Erythroblast (primary cell): ENCODE measurements around the gene DAB1.

Experiments
- GATA1 ChIP-seq: IDR thresholded peaks from 2 replicates; pipeline ENCODE4 v1.6.1; 2011; ENCODE audit warnings: low read depth, mild to moderate bottlenecking, control low read depth, low read length, moderate library complexity
- POLR2A ChIP-seq: IDR thresholded peaks from 2 replicates; pipeline ENCODE4 v1.6.1; 2011; ENCODE audit warnings: mild to moderate bottlenecking, low read length

GRCh38 chr1:56972976-56973375, 450.9 kb downstream of the DAB1 start:
- TF ChIP-seq POLR2A (no peak), GATA1 (no peak)
